AG10803 (cell line): ENCODE measurements around the gene KCNJ10.

ENCODE experiments used
- DNase-seq: peaks from one replicate; pipeline ENCODE4 v3.0.0; 2010; ENCODE audit warnings: low read depth
- H3K4me3 ChIP-seq: 2 replicates; pipeline ENCODE4 v1.5.1; 2011; ENCODE audit warnings: mild to moderate bottlenecking, low read length, control low read depth
- TF ChIP-seq, protein P1 (sequence below): conservative IDR thresholded peaks from 2 replicates; pipeline ENCODE4 v1.5.1; 2011; ENCODE audit warnings: mild to moderate bottlenecking, low read length, control low read depth, inconsistent platforms

Gene KCNJ10

DNA sequence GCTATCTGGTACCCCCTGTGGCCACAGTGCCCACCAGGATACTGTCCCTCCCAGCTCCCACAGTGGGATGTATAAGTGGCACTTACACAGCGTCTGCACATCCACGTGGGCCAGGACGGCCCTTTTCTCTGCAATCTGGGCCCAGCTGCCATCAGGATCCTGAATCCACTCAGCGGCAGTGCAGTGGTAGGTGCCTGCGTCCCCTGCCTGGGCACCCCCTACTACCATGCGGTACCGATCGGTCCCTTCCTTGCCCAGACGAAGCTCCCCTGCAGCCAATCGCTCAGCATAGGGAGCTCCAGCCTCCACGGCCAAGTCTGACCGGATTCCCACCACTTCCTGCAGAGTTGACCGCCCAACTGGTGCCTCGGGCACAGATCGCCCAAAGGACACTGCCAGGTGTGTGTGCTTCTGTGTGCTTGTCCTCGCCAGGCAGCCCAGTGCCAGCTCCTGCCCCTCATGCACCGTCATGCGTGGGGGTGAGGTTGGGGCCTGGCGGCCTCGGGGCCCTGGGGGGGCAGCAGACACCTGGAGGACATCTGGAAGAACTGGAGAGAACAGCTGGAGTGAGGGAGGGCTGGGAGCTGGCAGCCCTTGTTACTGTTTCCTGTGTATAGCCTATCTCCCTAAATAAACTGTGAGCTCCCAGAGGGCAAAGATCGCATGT, 23.8 kb upstream of the KCNJ10 start:
- TF ChIP-seq, protein P1, sequence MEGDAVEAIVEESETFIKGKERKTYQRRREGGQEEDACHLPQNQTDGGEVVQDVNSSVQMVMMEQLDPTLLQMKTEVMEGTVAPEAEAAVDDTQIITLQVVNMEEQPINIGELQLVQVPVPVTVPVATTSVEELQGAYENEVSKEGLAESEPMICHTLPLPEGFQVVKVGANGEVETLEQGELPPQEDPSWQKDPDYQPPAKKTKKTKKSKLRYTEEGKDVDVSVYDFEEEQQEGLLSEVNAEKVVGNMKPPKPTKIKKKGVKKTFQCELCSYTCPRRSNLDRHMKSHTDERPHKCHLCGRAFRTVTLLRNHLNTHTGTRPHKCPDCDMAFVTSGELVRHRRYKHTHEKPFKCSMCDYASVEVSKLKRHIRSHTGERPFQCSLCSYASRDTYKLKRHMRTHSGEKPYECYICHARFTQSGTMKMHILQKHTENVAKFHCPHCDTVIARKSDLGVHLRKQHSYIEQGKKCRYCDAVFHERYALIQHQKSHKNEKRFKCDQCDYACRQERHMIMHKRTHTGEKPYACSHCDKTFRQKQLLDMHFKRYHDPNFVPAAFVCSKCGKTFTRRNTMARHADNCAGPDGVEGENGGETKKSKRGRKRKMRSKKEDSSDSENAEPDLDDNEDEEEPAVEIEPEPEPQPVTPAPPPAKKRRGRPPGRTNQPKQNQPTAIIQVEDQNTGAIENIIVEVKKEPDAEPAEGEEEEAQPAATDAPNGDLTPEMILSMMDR = no peak
- no peak overlapping the region for H3K4me3 ChIP-seq
- DNase-seq = no peak

DNA sequence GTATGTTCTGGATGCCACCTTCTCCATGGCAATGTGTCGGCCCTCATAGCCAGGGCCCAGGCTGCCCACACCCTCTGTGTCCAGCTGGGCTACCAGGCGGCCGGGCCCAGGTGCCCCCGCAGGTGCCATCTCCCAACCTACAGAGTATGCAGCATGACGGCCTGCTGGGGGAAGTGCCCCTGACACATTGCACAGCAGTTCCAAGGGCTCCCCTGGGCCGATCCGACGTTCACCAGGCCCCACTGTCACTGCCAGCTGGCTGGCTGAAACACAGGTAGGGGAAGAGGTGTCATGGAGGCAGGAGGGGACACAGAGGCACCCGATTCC, 23.1 kb upstream of the KCNJ10 start:
- DNase-seq = no peak
- TF ChIP-seq, protein P1 = no peak
- H3K4me3 ChIP-seq = no peak overlapping the region

DNA sequence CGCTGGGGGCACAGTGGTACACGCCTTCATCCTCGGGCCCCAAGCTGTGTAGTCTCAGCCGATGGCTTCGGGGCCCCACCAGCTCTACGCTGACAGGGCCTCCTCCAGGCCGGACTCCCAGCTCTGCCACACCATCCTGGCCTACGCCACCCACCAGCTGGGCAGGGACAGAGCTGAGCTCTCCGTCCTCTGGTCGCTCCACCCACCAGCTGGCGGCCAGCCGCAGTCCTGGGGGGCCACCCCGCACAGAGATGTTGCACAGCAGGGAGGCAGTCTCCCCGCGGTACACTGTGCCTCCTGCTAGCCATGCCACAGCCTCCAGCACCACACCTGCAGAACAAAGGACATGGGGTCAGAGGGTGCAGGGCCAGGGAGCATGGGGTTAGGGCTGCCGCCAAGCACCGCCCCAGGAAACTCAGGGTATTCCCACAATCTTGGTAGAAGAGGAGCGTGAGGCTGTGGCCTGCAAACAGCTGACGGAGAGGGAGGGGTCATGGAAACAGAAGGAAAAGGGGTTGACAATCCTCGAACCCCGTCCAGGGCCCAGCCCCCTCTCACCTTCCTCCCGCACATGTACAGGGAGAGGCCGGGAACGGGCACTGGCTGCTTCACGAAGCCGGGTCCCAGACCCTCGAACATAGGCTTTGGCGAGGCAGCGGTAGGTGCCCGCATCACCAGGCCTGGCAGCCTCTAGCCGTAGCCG, 22.6 kb upstream of the KCNJ10 start:
- DNase-seq = no peak
- TF ChIP-seq, protein P1 = no peak
- H3K4me3 ChIP-seq = no peak overlapping the region

DNA sequence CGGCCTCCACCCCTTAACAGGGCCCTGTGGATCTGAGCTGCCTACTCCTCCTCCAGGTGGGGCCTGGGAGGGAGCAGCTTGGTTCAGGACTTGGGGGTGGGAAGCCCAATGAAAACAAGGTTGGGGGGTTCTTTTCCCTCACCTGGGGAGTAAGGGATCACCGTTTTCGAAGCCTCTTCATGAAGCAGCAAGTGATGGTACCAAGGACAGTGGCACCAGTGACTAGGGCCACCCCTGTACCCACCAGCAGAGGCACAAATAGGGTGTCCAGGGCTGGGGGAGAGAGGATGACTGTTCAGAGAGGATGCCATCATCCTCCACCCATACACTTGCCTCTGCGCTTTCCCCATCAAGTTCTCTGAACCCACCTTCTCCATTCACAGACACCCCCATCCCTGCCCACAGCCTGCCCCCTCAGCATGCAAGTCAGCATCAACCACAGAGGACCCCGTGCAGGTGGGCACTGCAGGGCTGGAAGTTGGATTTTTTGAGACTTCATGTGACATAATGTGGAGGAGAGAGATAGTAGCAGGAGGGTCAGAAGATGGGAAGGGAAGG, 21.8 kb upstream of the KCNJ10 start:
- no peak overlapping the region for H3K4me3 ChIP-seq
- TF ChIP-seq, protein P1 = no peak
- no peak for DNase-seq

DNA sequence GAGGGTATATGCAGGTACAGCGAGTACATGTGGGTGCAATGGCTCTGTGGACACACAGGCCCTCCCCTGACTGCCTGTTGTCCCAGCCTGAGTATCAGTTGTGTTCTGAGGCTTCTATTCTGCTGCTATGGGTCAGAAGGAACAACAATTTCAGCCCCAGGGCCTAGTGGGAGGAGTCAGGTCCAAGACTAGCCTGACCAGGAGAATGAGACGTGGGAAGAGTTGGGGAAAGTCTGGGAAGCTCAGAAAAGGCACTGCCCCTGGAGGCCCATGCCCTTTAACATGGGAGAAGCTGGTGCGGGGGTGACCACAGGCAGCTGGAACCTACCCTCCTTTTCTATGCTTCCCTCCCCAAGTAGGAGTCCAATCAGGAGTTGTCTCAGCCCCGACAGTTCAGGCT, 20.8 kb upstream of the KCNJ10 start:
- no peak overlapping the region for H3K4me3 ChIP-seq
- DNase-seq = no peak
- TF ChIP-seq, protein P1 = no peak

DNA sequence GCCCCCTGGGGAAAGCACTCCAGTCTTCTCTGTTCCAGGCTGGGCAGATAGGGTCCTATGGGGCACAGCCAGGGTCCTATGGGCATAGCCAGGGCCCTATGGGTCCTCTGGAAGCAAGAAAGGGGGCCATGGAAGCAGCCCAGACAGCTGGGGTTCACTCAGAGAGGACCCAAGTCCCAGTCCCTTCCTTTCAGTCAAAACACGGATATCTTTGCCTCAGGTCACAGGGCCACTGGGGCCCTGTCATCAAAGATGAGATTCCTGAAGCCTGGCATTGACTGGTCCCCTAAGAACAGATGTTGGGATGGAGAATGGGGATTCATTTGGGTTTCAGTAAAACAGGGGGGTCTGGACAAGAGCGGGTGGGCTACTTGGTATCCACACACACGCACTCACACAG, 19.9 kb upstream of the KCNJ10 start:
- no peak for DNase-seq
- H3K4me3 ChIP-seq = no peak overlapping the region
- TF ChIP-seq, protein P1 = no peak

DNA sequence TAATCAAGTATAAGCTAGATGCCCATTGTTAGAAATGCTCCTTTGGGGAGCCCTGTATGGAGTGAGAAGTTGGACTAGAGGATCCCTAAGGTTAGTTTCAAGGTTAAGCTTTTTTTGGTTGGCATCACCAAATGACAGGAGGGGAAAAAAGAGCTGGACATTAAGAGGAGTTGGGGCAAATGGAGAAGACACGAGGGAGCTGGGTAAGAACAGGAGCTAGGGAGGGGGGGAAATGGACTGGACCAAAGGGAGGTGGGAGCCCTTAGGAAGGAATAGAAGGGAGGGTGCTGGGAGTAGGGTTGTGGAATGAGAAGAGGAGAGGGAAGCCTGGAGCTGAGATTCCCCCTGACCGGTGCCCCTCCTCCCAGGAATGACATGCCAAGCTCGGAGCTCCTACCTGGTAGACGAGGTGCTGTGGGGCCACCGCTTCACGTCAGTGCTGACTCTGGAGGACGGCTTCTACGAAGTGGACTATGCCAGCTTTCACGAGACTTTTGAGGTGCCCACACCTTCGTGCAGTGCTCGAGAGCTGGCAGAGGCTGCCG, 17.2 kb upstream of the KCNJ10 start:
- DNase-seq = no peak
- no peak overlapping the region for H3K4me3 ChIP-seq
- TF ChIP-seq, protein P1 = no peak
